GM21619 (cell line): ENCODE results near the gene GPAM.
"Not testable (repeated sequence)": the region's sequence is repeated elsewhere in the genome, so short reads cannot be mapped to it uniquely, and the experiment has no call there.

Source experiments
- ATAC-seq: cut with Tn5 transposase; IDR thresholded peaks from one replicate; pipeline ENCODE4 v1.9.1; 2021; ENCODE audit not compliant: unreplicated experiment

The GPAM gene

DNA sequence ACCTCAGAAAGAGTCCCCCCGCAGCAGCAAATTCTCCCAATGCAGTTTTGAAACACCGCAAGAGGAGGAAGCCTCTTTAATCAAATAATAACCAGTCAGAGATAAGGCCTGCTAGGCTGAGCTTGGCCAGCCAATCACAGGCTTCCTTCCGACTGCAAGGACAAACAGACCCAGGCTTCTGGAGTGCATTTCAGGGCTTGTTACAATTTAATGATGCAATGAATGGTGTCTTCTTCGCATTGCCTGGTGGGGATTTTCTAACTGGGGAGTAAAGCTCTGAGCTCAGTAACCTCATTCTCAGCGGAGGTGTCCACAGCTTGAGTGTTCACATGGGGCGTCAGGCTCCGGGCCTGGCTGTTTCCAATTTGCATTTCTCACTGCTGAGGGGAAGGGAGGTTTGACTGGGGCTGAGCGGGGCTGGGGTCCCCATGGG lies 31.8 kb upstream of the GPAM start:
- peak; percentile 40 for ATAC-seq

DNA sequence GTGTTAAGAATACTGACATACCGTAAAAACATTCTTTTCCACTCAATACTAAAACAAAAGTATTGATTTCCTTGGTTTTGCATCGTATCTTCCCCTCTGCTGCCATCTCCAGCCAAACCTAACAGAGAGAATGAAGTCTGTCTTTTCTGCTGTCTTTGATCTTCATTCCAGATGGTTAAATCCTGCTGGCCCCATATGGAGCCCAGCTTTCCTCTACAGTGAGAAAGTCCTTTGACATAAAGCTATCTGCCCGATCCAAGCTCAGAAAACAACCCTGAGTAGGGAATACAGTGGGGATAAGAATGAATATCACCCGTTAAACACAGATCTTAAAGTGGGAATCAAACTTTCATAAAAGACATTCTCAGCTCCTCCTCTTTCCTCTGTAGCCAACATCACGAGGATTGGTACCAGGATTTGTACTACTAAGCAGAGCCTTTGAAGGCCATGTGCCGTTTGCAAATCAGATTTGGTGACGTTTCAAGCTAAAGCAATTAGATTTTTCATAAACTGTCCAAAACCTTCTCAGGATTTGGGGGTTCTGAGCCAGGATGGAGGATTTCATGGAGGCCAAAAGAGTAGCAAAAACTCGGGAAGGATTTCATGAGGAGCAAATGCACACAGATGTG lies 30.8 kb upstream of the GPAM start:
- ATAC-seq = no peak

DNA sequence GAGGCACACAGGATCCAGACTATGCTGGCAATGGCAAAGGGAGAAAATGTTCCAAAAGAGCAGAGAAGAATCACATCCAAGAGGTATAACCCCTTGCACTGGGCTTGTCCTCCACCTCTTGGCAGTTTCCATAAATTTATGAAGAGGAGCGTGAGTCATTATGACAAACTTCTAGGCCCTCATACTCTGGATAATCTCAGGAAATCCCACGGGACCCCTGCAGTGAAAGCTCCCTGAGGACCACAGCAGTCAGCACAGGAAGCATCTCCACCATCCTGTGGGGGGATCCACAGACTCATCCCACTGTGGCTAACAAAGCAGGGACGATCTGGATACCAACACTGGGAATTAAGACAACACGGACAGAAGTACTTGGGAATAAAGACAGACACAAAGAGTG lies 30.3 kb upstream of the GPAM start:
- ATAC-seq = no peak

DNA sequence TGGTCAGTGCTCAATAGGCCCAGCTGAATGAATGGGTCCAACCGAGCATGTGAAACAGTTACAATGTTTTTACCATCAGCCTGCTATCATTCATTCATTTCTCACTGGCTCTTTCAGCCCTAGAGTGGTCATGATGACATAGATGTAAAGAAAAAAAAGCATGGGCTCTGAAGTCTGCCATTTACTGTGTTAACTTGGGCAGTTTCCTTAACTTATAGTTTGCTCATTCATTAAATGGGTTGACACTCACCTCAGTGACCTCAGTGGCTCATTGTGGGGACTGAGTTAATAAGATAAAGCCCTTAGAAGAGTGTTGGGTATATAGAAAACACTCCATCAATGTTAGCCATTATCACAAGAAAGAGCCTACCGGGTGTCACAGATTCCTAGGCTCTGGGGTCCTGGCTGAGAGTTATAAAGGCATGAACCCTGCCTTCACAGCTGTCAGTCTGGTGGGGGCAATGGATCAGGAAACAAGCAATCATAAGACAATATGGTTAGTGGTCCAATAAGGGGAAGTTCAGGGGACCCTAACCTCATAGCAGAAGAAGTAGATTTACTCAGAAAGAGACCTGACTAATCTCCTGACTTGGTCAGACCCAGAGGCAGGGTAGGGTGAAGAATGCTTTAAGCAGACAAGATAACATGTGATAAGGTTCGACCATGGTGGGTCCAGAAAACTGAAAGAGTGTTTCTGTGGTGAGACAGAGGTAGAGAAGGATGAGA lies 29.7 kb upstream of the GPAM start:
- ATAC-seq = peak; percentile 42

DNA sequence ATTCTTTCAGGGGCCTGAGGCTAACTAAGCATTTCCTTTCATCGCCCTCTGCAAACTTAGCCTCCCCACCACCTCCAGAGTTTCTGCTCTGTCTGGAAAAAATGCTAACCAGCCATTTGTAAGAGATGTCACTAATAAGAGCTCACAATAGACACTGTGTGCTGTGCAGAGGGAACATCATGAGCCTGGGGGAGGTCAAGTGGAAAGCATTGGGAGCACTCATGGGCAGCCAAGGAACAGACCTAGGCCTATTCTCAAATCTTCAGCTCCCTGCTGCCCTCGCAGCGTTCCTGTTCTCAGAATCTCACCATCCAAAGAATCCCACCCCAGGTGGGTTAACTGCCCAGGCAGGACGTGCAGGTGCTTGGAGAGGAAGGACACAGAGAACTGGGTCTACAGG lies 27.1 kb upstream of the GPAM start:
- no peak for ATAC-seq

DNA sequence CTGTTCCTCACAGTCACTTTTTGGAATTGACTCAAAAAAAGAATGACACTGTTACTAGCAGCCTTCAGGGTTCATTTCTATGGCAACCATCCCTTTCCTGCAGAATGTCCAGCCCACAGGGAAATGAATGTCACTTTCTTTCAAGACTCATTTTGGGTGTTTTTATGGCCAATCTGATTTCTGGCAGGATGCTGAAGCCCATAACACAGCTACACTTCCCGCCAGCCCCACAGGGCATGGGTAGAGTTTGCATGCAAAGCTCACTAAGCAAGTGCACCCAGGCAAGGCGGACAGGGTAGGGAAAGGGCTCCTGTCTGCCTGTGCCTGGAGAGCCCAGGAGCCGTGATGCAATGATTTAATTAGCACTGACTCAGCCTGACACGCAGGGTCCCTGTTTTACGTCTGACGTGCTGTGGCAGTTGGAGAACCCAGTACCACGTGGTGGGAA lies 26.1 kb upstream of the GPAM start:
- ATAC-seq = no peak

DNA sequence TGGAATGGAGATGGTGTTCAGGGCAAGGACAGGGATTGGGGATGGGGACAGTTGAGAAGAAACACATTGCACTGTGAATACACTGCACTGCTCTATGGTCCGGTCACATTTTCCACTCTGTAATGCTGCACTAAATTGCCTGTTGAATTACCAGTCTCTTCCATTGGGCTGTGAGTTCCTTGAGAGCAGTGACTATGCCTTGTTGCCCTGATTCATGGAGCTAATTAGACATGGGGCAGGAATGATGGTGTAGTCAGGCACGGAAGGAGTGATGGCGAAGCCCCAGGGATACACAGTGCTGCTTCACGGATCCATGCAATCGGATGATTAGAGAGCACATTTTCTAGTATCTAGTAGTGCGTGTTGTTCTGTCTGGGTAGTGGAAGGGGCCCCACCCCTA lies 25.4 kb upstream of the GPAM start:
- ATAC-seq = no peak

DNA sequence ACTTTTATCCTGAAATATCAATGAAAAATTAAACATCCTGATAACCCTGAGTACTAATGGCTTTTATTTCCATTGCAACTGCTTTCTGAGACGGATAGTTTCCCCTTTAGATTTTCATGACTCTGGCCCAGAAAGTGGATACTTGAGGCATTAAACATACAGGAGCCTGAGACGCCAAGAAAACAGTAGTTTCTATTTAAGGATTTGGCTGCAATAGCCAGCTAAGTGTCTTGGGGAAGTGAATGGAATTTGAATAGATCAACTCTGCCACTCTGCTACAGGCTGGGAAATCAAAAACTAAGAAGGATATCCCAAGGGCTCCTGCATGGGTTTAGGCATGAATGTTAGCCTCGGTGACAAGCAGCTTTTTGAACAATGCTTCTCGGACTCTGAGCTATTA lies 24.7 kb upstream of the GPAM start:
- no peak for ATAC-seq

DNA sequence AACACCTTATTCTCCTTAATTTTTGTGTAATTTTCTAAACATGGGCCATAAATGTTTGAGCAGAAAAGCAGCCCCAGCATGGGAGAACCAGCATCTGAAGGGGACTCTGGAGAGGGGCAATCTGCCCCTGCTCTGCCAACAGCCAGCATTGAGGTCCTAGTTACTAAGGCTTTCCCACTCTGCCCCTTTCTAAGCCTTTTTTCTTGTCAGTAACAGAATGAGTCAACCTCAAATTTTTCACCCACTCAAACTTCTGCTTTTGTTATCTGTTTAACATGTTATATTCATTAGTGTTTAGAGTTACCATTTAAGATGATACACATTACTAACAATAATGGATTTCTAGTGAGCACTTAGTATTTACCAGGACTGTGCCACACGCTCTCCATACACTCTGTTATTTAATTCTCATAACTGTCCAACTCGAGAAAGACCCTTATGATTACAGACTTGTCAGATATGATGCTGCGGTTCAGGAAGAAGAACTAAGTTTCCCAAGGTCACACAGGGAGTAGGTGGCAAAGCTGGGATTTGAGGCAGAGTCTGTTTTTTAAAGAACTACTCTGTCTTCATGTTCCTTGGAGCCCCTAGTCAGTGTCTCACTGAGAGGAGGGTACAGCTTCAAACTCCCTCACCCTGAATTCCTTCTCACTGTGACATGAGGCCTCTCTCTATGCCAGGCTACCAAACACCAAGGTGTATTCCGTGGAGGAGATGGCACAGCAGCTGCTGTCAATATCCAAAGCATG lies 19.9 kb upstream of the GPAM start:
- peak; percentile 59 for ATAC-seq

DNA sequence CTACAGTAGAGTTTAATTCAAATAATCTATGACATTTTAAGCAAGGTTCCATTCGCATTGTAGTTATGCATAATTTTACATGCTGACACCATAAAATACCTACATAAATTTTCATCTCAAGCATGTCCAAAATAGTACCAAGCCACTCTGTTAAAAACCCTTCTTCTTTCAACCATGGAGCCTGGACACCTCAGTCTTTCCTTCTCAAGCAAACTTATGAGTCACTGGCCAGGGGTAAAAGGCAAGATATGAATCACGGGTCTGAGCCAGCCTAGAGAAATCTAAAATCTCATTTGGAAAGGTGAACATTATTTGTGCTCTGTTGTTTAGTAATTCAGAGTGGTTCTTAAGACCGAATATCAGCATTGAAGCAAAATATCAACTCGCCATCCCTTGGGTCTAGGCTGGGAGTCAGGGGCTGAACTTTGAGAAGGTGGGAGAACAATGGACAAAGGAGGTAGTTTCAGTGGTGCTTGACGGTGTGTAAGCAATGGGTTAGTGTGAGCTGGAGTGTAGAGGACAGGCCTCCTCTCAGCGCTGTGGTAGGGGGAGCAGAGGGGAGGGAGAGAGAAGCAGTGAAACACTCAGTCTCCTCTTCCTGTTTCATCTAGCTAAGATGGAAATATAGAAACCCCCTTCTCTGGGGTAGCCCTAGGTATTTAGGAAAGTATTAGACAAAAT lies 19.1 kb upstream of the GPAM start:
- peak; percentile 85 for ATAC-seq

DNA sequence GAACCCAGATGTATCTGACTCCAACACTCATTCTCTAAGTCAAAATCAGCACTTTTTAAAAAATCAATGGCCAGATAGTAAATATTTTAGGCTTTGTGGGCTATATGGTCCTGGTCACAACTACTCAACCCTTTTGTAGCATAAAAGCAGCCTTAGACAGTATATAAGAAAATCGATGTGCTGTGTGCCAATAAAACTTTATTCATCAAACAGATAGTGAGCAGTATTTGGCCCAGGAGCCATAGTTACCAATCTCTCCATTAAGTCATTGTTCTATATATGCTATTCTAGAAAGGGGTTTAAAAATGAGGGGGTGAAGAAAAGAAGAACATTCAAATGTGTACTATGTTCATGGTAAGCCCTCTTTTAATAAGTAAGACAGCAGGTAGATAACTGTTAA lies 18.5 kb upstream of the GPAM start:
- ATAC-seq = no peak

DNA sequence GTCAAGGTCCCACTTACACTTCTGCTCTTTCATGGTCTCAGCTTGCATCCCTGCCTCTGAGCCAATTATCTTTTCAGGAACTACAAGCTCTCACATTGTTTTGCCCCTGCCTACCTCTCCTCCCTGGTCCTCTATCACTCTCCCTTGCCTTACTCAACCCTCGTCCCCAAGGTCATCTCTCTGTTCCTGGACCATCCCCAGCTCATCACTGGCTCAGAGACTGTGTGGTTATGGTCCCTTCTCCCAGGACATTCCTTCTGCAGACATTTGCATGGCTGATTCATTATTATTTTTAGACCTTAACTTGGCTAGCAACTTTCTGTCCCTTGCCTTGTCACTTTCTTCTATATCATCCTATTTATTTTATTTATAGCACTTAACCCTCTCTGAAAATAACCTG lies 17.8 kb upstream of the GPAM start:
- ATAC-seq = no peak

DNA sequence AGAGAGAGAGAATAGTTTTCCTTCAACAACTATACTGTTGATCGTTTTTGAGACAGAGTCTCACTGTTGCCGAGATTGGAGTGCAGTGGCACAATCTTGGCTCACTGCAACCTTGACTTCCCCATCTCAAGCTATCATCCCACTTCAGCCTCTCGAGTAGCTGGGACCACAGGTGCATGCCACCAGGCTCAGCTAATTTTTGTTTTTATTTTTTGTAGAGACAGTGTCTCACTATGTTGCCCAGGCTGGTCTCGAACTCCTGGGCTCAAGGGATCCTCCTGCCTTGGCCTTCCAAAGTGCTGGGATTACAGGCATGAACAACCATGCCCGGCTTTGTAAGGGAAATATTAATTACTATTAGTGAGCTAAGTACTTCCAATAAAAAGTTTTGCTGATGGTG lies 16.7 kb upstream of the GPAM start:
- not testable (repeated sequence) for ATAC-seq

DNA sequence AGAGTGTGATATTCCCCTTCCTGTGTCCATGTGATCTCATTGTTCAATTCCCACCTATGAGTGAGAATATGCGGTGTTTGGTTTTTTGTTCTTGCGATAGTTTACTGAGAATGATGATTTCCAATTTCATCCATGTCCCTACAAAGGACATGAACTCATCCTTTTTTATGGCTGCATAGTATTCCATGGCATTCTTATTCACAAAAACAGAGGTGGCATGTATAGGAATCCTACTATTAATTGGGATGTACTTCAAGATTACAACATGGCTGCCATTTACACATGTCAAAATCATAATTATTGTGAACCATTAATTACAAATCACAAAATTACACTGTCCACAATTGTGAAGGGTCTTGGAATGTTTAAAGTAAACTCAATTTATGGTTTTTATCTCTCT lies 14.1 kb upstream of the GPAM start:
- ATAC-seq = not testable (repeated sequence)

DNA sequence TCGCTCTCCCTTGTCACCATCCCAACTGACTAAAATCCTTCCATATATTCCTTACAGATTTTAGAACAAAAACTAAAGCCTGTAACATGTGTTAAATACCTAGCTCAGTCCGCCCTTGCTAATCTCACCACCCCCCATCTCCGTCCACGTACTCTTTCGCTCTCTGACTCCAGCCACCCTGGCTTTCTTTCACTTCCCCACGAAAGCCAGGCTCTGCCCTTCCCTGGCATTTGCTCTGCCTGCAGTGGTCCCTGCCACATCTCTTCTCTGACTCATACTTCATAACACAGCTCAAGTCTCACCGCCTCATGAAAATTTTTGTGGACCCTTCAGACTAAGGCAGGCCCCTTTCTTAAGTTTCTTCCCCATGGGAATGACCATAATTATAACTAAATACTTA lies 11.7 kb upstream of the GPAM start:
- ATAC-seq = no peak

DNA sequence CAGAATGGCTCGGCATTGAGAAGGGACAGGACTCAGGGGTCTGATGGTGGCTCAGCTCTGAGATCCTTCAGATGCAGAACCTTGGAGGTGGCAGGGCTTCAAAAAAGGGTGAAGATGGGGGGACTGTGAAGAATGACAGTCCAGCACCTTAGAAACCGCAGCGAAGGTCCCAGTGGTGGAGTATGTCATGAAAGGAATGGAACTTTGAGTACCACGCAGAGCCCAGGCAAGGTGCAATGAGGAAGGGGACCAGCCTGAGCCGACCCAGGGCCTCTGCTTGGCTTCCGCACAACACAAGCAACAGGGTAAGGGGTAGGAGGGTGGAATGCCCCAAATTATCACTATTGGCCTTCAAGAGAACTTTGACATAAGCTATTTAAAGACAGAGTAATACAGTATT lies 8.2 kb upstream of the GPAM start:
- ATAC-seq = no peak

DNA sequence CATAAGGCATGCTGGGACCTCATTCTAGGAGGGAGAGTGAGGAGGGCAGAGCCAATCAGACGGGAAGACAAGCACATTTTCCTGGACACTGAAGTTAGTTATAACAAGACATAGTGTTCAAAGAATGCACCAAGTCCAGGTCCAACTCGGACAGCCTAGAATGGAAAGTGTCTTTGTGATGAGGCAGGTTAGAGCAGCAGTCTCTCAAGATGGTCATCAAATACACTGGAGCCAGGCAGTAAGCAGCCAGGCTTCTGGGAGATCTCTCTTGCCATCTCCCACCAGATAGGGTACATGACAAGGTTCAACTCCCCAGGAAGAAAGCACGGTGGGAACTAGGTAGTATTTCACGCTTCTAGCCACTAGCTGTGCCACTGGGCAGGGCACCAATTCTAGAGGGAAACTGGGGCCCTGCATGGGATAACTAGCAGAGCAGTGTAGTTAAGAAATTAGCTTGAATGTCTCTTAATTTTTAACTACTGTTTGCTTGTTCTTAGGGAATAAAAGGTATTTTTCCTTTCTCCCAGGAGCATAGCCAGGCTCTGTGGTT lies 7.6 kb upstream of the GPAM start:
- no peak for ATAC-seq

DNA sequence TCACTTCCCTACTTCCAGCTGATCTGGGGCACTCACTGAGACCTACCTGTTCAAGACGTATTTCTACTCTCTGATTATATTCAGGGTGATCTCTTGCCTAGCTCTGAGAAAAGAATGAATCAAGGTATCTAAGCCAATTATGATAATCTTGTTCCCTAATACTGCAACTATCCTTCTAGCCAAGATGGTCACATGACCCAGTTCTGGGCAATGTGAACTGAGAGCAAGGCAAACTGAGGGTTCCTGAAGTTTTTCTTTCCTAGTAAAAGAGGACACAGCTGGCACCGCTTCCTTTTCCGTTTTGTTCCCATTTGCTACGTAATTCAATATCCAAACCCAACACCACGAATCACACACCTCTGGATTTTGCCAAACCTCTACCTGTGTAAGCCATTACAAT lies 5.9 kb upstream of the GPAM start:
- ATAC-seq = no peak

DNA sequence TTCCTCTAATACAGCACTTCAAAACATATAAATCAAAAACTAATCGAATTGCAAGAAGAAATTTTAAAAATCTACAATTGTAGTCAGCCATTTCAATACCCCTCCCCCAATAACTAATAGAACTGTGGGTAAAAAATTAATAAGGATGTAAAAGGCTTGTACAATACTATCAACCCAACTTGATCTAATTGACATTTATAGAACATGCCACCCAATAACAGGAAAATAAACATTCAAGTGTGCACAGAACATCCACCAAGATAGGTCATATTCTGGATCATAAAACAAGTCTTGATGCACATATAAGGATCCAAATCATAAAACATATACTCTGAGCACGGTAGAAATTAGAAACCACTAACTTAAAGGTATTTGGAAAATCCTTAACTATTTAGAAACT lies 4.0 kb upstream of the GPAM start:
- ATAC-seq = no peak

DNA sequence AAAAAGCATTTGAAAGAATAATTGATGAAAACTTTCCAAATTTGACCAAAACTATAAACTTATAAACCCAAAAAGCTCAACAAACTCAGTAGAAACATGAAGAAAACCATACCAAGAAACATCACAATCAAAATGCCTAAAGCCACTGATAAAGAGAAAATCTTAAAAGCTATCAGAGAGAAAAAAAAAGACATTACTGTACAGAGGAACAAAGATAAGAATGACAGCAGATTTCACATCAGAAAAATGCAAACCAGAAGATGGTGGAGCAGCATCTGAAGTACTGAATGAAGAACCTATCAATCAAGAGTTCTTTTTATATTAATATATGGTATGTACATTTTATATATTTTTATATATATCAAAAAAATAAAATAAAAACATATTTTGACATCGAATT lies 2.4 kb upstream of the GPAM start:
- ATAC-seq = no peak

DNA sequence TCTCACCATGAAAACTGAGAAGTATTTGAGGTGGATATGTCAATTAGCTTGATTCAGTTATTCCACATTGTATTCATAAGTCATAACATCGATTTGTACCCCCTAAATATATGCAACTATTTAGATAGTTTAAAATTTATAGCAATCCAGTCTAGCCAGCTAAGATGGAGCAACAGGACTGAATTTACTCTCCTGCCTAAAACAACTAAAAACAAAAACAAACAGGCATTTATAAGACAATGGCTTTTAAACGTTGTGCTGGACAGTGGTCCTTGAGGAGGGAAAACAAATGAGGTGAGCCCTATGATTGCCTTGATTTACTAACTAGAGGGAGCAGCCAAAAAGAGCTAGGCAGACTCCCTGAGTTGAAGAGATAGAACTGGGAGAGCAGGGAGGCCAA lies 814 bp upstream of the GPAM start:
- no peak for ATAC-seq

DNA sequence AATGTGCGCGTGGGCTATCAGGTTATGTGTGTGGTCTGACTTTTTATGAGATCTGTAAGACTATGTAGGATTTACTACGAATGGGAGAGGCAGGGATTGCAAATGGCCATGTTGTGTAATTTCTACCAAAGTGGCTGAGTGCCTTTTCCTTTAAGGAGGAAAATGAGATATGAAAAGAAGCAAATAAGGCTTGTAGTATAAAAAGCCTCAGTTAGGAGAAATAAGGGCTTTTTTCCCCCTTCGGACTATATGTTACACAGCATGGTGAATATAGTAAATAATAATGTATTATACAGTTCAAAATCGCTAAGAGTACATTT lies 447 bp upstream of the GPAM start:
- ATAC-seq = no peak
